AG09319 (cell line): ENCODE results near the gene CLSTN1.

ENCODE experiments used
- DNase-seq: peaks from one replicate; pipeline ENCODE4 v3.0.0-alpha.2; 2010; ENCODE audit warnings: low read depth; ENCODE audit errors: extremely low read depth
- CTCF ChIP-seq: IDR thresholded peaks from 2 replicates; pipeline ENCODE4 v1.5.1; 2011; ENCODE audit warnings: low read depth, mild to moderate bottlenecking, inconsistent platforms, low read length, moderate library complexity

Gene CLSTN1

DNA sequence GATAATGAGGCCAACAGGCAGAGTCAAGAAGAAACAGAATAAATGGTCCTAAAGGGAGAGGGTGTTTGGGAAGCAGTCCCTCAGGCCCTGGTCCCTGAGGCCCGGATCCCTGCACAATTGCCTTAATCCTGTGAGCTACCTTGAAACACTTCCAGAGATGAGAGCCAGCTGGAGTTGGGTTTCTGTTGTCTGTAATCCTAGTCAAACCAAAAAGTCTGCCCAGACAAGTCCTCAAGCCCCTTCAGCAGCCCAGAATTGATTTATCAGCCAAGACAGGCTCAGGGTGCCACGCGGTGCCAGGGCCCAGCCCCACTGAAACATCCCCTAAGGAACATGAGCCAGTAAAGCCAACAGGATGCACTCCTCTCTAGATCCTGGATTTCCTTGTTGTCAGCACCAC is 16.4 kb upstream of the CLSTN1 start:
- no peak for TF ChIP-seq CTCF
- no peak for DNase-seq

- TF ChIP-seq CTCF = no peak
- no peak for DNase-seq
These were observed 15.2 kb upstream of the CLSTN1 start for GRCh38 chr1:9838946-9839345.

DNA sequence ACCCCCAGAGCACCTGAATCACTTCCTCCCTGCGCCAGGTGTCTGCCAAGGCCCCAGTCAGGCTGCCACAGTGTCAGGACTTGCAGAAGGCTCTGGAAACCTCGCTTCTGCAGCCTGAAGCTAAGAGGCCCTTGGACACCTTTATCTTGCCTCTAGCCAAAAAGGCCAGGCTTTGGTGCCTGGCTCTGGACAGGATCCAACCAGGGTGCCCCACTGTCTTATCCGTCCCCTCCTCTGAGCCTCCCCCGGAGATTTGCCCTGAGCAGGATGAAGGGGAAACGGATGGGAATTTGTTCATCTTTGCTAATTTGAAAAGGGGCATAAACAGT is 12.8 kb upstream of the CLSTN1 start:
- DNase-seq = no peak
- no peak for TF ChIP-seq CTCF

- DNase-seq = no peak
- TF ChIP-seq CTCF = no peak
These were observed 12.2 kb upstream of the CLSTN1 start for GRCh38 chr1:9835758-9836631.

DNA sequence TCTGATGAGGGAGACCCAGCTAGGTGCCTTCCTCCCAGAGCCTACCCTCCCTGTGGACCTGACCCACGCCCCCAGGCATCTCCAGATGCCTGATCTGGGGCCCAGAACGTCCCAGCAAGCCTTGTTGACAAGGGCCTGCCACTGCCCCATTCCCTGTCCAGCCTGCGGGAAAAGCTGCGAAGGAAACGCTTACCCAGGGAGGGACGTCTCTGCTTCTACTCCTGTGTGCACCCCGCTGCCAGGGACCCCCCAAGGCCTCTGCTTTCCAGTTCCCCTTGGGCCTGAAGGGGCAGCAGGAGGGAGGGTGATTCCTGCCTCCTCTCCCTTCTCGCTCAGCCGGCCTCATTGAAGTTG is 11.6 kb upstream of the CLSTN1 start:
- DNase-seq = no peak
- TF ChIP-seq CTCF = no peak

- no peak for DNase-seq
These were observed 9.9 kb upstream of the CLSTN1 start for GRCh38 chr1:9833632-9834031.

More at GRCh38 chr1:9833632-9834031, 9.9 kb upstream of the CLSTN1 start:
- TF ChIP-seq CTCF = no peak
